SK-N-MC (cell line): ENCODE data around the gene OSCP1.
"Not testable (repeated sequence)": the region's sequence is repeated elsewhere in the genome, so short reads cannot be mapped to it uniquely, and the experiment has no call there.

Experiments used
- DNase-seq: peaks from one replicate; pipeline ENCODE4 v3.0.0-alpha.2; 2011; ENCODE audit warnings: low read depth, low spot score
- H3K27ac ChIP-seq: fragments of 200-600 bp; sonication (generic); 2 replicates; pipeline ENCODE4 v1.5.1; 2016; ENCODE audit warnings: mixed run types
- H3K36me3 ChIP-seq: fragments of 200-600 bp; sonication (generic); 2 replicates; pipeline ENCODE4 v1.6.1; 2017; ENCODE audit warnings: antibody characterized with exemption, low read length, mixed read lengths; ENCODE audit not compliant: insufficient read depth
- H3K4me3 ChIP-seq: fragments of 200-600 bp; sonication (generic); 2 replicates; pipeline ENCODE4 v1.5.1; 2016
- H3K9ac ChIP-seq: fragments of 200-600 bp; sonication (generic); 2 replicates; pipeline ENCODE4 v1.8.0; 2017; ENCODE audit warnings: mixed run types, mixed read lengths; ENCODE audit not compliant: insufficient read length
- H3K9me3 ChIP-seq: fragments of 200-600 bp; sonication (generic); 2 replicates; pipeline ENCODE4 v1.6.1; 2017; ENCODE audit warnings: low read depth, mild to moderate bottlenecking, antibody characterized with exemption, low read length, moderate library complexity, mixed read lengths
- EZH2 ChIP-seq: fragments of 200-600 bp; sonication (generic); IDR thresholded peaks from one replicate; pipeline ENCODE4 v1.6.1; 2017; ENCODE audit warnings: antibody characterized with exemption
- FOXP2 ChIP-seq: optimal IDR thresholded peaks from 2 replicates; pipeline ENCODE3; 2011; ENCODE audit warnings: mild to moderate bottlenecking, moderate library complexity; ENCODE audit not compliant: insufficient read depth; ENCODE audit errors: extremely low read length, control extremely low read depth
- POLR2AphosphoS5 ChIP-seq: IDR thresholded peaks from 2 replicates; pipeline ENCODE4 v1.6.1; 2012; ENCODE audit warnings: mild to moderate bottlenecking, low read depth, low read length, borderline replicate concordance

OSCP1 gene

GRCh38 chr1:36486439-36487335, 36.4 kb upstream of the OSCP1 start:
- Histone ChIP-seq H3K9me3 (no peaks in the 10 kb centered on the region), H3K27ac (no peak overlapping the region), H3K9ac (no peak overlapping the region), H3K36me3 (no peaks in the 10 kb centered on the region), H3K4me3 (no peak overlapping the region)
- no peak for DNase-seq
- TF ChIP-seq POLR2AphosphoS5, result no peak
- no peak for TF ChIP-seq EZH2
- TF ChIP-seq FOXP2, result no peak

GRCh38 chr1:36486093-36486438, 35.8 kb upstream of the OSCP1 start:
- TF ChIP-seq FOXP2, result no peak
- no peak for TF ChIP-seq EZH2
- no peak for TF ChIP-seq POLR2AphosphoS5
- no peak overlapping the region for H3K9ac ChIP-seq
- no peak for DNase-seq

GRCh38 chr1:36484099-36484498, 33.8 kb upstream of the OSCP1 start:
- TF ChIP-seq FOXP2 (no peak), POLR2AphosphoS5 (no peak), EZH2 (no peak)
- Histone ChIP-seq H3K9ac (no peak overlapping the region), H3K4me3 (no peak overlapping the region), H3K9me3 (no peaks in the 10 kb centered on the region), H3K36me3 (no peaks in the 10 kb centered on the region), H3K27ac (no peak overlapping the region)
- no peak for DNase-seq

More at GRCh38 chr1:36486093-36486438, 35.8 kb upstream of the OSCP1 start:
- Histone ChIP-seq H3K36me3 (no peaks in the 10 kb centered on the region), H3K4me3 (no peak overlapping the region), H3K27ac (no peak overlapping the region), H3K9me3 (no peaks in the 10 kb centered on the region)

- Histone ChIP-seq H3K9me3 (no peaks in the 10 kb centered on the region), H3K36me3 (no peaks in the 10 kb centered on the region), H3K9ac (no peak within 1 kb of the TSS), H3K4me3 (no peak within 1 kb of the TSS), H3K27ac (no peak within 1 kb of the TSS)
- no peak for TF ChIP-seq POLR2AphosphoS5
- TF ChIP-seq FOXP2, result no peak
- no peak for TF ChIP-seq EZH2
- no peak for DNase-seq
Measured at GRCh38 chr1:36482724-36483388, 32.6 kb upstream of the OSCP1 start, which contains the start of gene CSF3R. Gene CSF3R (minus strand): TSS chr1:36482913. CDS start chr1:36479496, 3,417 bp downstream.

- Histone ChIP-seq H3K4me3 (no peak overlapping the region), H3K9ac (no peak overlapping the region), H3K9me3 (no peaks in the 10 kb centered on the region), H3K27ac (no peak overlapping the region), H3K36me3 (no peaks in the 10 kb centered on the region)
- TF ChIP-seq FOXP2 (no peak), EZH2 (no peak), POLR2AphosphoS5 (no peak)
- DNase-seq, result no peak
Measured at GRCh38 chr1:36481771-36482723, 31.8 kb upstream of the OSCP1 start.

- no peak for DNase-seq
- Histone ChIP-seq H3K27ac (no peak overlapping the region), H3K36me3 (no peaks in the 10 kb centered on the region), H3K9ac (no peak overlapping the region), H3K9me3 (no peaks in the 10 kb centered on the region), H3K4me3 (no peak overlapping the region)
- no peak for TF ChIP-seq FOXP2
Measured at GRCh38 chr1:36481091-36481490, 30.8 kb upstream of the OSCP1 start.

- Histone ChIP-seq H3K9ac (no peak overlapping the region), H3K9me3 (no peaks in the 10 kb centered on the region), H3K36me3 (no peaks in the 10 kb centered on the region), H3K27ac (no peak overlapping the region), H3K4me3 (no peak overlapping the region)
- TF ChIP-seq EZH2 (no peak), POLR2AphosphoS5 (no peak), FOXP2 (no peak)
- no peak for DNase-seq
Measured at GRCh38 chr1:36480161-36480560, 29.9 kb upstream of the OSCP1 start.

- no peak for DNase-seq
- no peaks in the 10 kb centered on the region for H3K9me3 ChIP-seq
- TF ChIP-seq FOXP2 (no peak), EZH2 (no peak), POLR2AphosphoS5 (no peak)
- H3K36me3 ChIP-seq, result no peaks in the 10 kb centered on the region
- no peak overlapping the region for H3K4me3 ChIP-seq
- no peak overlapping the region for H3K27ac ChIP-seq
- no peak overlapping the region for H3K9ac ChIP-seq
Measured at GRCh38 chr1:36479505-36480051, 29.3 kb upstream of the OSCP1 start.

GRCh38 chr1:36477615-36478014, 27.4 kb upstream of the OSCP1 start:
- H3K4me3 ChIP-seq, H3K9ac ChIP-seq, H3K27ac ChIP-seq, H3K36me3 ChIP-seq, H3K9me3 ChIP-seq, DNase-seq: not testable (repeated sequence)
